Progenitor cell of endocrine pancreas (in vitro differentiated cells): ENCODE measurements around the gene PHAF1. TPM values are rescaled to one million over a fixed set of nuclear protein-coding genes. Genes with fewer than 3 reads are reported as not detected.
A peak's percentile ranks its signal among the peaks of the same experiment; 100 is the strongest.

Experiments used
- DNase-seq: peaks from one replicate; pipeline ENCODE4 v3.0.0; 2021; ENCODE audit warnings: low spot score; ENCODE audit not compliant: unreplicated experiment
- H3K27ac Mint-ChIP-seq: 2 replicates; pipeline ENCODE4 v1.8.0; 2021; ENCODE audit warnings: mild to moderate bottlenecking, moderate library complexity, mixed read lengths
- H3K27me3 Mint-ChIP-seq: 2 replicates; pipeline ENCODE4 v1.8.0; 2021; ENCODE audit warnings: mixed read lengths
- H3K36me3 Mint-ChIP-seq: 2 replicates; pipeline ENCODE4 v1.8.0; 2022; ENCODE audit warnings: mixed read lengths; ENCODE audit not compliant: insufficient read depth
- H3K4me1 Mint-ChIP-seq: 2 replicates; pipeline ENCODE4 v1.8.0; 2021; ENCODE audit warnings: low read depth, mixed read lengths
- H3K4me3 Mint-ChIP-seq: 2 replicates; pipeline ENCODE4 v1.8.0; 2021; ENCODE audit warnings: low read depth, mild to moderate bottlenecking, moderate library complexity, mixed read lengths
- H3K9me3 Mint-ChIP-seq: 2 replicates; pipeline ENCODE4 v1.8.0; 2021; ENCODE audit warnings: low read depth, mixed read lengths
- total RNA-seq: library from RNA; stranded (reverse); gene quantifications from 2 replicates; pipeline ENCODE4 v1.2.1, GENCODE V29; 2021
- TF ChIP-seq, protein P1 (sequence below): fragments of 200-600 bp; sonication (generic); IDR thresholded peaks from one replicate; pipeline ENCODE4 v1.5.0; 2021; ENCODE audit warnings: antibody characterized with exemption, mild to moderate bottlenecking; ENCODE audit not compliant: unreplicated experiment

Gene PHAF1
- total RNA-seq, 1 donor from 2014 or later = 21.0 TPM

DNA sequence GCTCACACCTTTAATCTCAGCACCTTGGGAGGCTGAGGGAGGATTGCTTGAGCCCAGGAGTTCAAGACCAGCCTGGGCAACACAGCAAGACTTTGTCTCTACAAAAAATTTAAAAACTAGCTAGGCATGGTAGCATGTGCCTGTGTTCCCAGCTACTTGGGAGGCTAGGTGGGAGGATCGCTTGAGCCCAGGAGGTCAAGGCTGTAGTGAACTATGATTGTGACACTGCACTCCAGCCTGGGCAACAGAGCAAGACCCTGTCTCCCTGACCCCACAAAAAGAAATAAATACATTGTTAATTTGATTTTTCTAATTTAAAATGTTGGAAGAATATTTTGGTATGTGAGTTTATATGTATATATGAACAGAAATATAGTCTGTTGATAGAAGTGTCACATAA, 22.4 kb upstream of the PHAF1 start:
- Mint-ChIP-seq H3K27me3 (no peaks in the 10 kb centered on the region), H3K9me3 (no peaks in the 10 kb centered on the region)
- TF ChIP-seq, protein P1, sequence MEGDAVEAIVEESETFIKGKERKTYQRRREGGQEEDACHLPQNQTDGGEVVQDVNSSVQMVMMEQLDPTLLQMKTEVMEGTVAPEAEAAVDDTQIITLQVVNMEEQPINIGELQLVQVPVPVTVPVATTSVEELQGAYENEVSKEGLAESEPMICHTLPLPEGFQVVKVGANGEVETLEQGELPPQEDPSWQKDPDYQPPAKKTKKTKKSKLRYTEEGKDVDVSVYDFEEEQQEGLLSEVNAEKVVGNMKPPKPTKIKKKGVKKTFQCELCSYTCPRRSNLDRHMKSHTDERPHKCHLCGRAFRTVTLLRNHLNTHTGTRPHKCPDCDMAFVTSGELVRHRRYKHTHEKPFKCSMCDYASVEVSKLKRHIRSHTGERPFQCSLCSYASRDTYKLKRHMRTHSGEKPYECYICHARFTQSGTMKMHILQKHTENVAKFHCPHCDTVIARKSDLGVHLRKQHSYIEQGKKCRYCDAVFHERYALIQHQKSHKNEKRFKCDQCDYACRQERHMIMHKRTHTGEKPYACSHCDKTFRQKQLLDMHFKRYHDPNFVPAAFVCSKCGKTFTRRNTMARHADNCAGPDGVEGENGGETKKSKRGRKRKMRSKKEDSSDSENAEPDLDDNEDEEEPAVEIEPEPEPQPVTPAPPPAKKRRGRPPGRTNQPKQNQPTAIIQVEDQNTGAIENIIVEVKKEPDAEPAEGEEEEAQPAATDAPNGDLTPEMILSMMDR = no peak

DNA sequence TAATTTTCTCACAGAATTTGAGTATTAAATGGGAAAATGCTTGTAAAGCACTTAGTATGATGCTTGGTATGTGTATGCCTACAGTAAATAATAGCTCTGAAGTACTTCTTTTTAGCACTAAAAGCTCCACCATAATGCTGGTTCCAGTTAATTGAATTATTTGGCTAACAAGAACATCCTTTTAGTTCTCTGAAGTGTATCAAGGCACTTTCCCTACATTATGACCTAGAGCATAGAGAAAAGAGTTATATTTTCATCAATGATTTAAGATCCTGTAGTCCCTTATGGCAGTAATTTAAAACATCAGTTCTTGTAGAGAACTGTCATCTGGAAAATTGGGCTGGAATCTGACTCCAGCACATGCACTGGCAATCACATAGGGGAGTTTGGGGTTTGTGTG, 21.9 kb upstream of the PHAF1 start:
- TF ChIP-seq, protein P1 = no peak
- no peak overlapping the region for H3K4me3 Mint-ChIP-seq
- peaks cover 3% of the 10 kb centered on the region for H3K4me1 Mint-ChIP-seq

More for the DNA sequence above, 22.4 kb upstream of the PHAF1 start:
- H3K27ac Mint-ChIP-seq = no peak overlapping the region
- no peak for DNase-seq
- H3K4me3 Mint-ChIP-seq = no peak overlapping the region
- peaks cover 3% of the 10 kb centered on the region for H3K4me1 Mint-ChIP-seq
- H3K36me3 Mint-ChIP-seq = peaks cover 6% of the 10 kb centered on the region

DNA sequence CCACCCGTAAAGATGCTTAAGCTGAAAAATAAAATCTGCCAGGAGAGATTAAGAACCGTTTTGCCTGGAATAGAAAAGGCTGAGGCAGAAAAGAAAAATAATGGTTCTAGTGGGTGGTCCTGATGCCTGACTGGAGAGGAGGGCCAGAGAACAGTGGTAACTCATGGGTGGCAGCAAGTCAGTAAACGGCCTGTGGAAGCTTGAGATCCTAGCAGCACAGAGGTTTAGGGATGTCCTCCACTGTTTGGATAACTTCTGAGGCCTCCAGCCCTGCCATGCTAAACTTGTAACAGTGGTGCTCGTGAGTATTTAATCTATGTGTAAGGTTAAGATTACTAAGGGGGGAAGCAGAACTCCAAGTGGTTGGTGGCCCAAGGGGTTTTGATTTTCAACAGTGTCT, 21.2 kb upstream of the PHAF1 start:
- peak overlapping the region; percentile 13 for H3K27ac Mint-ChIP-seq

More for the DNA sequence above, 21.9 kb upstream of the PHAF1 start:
- peaks cover 6% of the 10 kb centered on the region for H3K36me3 Mint-ChIP-seq
- no peak overlapping the region for H3K27ac Mint-ChIP-seq
- DNase-seq = no peak
- H3K27me3 Mint-ChIP-seq = no peaks in the 10 kb centered on the region
- H3K9me3 Mint-ChIP-seq = no peaks in the 10 kb centered on the region

DNA sequence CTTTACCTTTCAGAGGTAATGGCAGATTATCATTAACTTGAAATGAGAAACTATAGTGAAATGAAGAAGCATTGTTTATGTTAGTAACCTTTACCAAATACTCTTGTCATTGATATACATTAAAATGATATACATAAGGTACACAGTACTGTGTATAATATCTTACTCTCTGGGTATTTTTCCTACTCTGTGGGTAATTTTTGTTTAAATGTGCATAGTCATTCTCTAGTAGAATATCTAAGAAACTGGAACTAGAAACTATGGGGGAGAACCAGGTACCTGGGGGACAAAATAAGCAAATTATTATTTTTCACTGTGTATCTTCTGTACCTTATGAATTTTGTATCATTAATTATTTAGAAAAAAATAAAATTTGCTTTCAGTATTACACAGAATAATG, 20.6 kb upstream of the PHAF1 start:
- Mint-ChIP-seq H3K9me3 (no peaks in the 10 kb centered on the region), H3K27ac (no peak overlapping the region), H3K4me1 (peaks cover 3% of the 10 kb centered on the region), H3K27me3 (no peaks in the 10 kb centered on the region), H3K36me3 (peaks cover 6% of the 10 kb centered on the region), H3K4me3 (no peak overlapping the region)
- TF ChIP-seq, protein P1 = no peak
- DNase-seq = no peak

More for the DNA sequence above, 21.2 kb upstream of the PHAF1 start:
- peaks cover 6% of the 10 kb centered on the region for H3K36me3 Mint-ChIP-seq
- no peak overlapping the region for H3K4me3 Mint-ChIP-seq
- TF ChIP-seq, protein P1 = no peak
- H3K4me1 Mint-ChIP-seq = peaks cover 3% of the 10 kb centered on the region
- no peak for DNase-seq
- no peaks in the 10 kb centered on the region for H3K9me3 Mint-ChIP-seq
- H3K27me3 Mint-ChIP-seq = no peaks in the 10 kb centered on the region

DNA sequence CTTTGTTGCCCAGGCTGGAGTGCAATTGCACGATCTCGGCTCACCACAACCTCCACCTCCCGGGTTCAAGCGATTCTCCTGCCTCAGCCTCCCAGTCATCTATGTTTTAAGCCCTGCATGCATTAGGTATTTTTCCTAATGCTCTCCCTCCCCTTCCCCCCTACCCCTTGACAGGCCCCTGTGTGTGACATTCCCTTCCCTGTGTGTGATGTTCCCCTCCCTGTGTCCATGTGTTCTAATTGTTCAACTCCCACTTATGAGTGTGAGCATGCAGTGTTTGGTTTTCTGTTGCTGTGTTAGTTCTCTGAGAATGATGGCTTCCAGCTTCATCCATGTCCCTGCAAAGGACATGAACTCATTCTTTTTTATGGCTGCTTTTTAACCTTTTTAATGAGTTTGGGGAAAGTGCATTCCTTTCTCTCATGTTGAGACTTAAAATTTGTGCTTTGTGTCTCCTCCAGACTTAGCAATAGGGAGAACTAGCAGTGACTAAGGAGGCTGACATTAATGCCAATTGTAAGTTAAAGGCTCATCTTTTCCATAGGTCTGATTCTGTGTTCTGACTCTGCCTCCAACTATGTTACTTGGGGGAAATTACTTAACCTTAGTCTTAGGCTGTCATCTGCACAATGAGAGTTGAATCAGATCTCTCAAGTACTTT, 17.7 kb upstream of the PHAF1 start:
- H3K27me3 Mint-ChIP-seq = no peaks in the 10 kb centered on the region
- no peak overlapping the region for H3K4me3 Mint-ChIP-seq
- no peak overlapping the region for H3K27ac Mint-ChIP-seq

More for the DNA sequence above, 17.7 kb upstream of the PHAF1 start:
- Mint-ChIP-seq H3K9me3 (no peaks in the 10 kb centered on the region), H3K4me1 (peaks cover 3% of the 10 kb centered on the region), H3K36me3 (peaks cover 2% of the 10 kb centered on the region)
- TF ChIP-seq, protein P1 = no peak
- no peak for DNase-seq
